NCI-H82 treated with DMSO at 0.1 percent for 48 hours (cell line): ENCODE measurements around the gene LRRC74B.

Source experiments
- DNase-seq: peaks from one replicate; lab custom pipeline; 2025; ENCODE audit not compliant: unreplicated experiment; lab: John Stamatoyannopoulos, UW

The LRRC74B gene

DNA sequence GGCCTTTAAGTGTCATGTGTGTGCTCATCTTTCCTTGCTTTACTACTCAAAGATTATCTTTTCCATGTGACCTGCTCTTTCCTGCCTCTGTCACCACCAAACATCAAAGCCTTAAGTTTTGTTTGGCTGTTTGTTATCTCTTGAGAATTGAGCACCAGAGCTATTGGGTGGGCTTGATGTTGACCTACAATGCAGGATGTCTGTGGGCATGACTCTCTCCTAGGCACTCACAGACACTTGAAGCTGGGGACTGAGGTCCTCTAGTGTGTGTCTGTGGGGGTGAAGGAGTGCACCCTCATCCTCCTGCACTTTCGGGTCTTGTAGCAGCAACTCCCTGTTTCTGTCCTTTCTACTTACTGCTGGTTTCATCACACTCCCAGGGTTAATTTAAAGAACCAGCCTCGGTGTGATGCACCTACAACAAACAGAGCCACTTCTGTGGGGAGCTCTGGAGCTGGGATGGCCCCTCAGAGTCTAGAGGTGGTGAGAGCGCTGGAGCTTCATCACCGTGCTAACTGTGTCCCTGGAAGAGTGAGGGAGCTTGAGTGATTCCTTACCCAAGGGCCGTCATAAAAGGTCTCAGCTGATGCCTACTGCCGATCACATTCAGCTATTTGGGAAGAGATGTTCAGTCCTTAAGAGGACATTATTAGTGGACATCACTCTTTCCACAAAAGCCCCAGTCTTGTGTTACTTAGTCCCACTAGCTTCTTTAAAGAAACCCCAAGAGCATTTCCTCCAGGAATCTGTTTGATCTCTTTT is 56.3 kb downstream of the LRRC74B start:
- DNase-seq: no peak

DNA sequence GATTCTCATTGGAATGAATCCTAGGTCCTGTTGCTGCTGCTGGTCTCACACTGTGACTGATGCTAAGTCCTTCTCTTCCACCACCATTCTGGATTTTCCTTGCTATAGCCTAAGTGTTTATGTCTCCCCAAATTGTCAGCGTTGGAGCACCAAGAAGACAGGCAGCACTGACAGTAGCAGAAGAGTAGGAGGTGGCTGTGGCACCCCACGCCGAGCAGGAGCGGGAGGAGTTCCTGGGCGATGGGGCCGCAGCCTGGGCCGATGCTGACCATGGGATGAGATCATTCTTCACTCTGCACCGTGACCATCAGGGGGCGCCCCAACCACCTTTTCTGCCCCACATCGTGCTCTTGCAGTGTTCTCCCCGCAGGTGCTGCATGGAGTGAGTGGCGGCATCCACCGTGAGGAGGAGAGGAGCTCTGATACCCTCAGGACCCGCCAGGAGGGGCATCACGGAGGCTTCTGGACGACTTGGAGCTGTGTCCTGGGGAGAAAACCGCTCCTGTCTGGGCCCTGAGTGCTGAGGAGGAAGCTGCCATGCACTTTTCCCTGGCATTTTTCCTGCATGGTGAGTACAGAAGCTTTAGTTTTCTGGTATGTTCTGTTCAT is 57.0 kb downstream of the LRRC74B start:
- DNase-seq: peak; percentile 26

- DNase-seq: no peak
Observed at GRCh38 chr22:21103633-21104032, 57.9 kb downstream of the LRRC74B start.

- no peak for DNase-seq
Observed at GRCh38 chr22:21104126-21104691, 58.5 kb downstream of the LRRC74B start.

DNA sequence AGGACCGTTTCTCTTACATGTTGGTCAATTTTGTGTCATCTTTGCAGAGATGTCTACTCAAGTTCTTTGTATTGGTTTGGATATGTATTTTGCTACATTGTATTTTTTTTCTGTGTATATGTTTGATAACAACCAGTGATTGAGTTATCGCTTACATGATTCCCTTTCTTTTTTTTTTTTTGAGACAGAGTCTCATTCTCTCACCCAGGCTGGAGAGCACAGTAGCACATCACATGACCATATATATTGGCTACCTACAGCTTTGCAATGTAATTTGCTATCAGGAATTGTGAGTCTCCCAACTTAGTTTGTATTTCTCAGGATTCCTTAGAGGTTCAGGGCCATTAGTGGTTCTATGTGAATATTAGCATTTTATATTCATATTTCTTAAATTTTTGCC is 59.5 kb downstream of the LRRC74B start:
- no peak for DNase-seq

DNA sequence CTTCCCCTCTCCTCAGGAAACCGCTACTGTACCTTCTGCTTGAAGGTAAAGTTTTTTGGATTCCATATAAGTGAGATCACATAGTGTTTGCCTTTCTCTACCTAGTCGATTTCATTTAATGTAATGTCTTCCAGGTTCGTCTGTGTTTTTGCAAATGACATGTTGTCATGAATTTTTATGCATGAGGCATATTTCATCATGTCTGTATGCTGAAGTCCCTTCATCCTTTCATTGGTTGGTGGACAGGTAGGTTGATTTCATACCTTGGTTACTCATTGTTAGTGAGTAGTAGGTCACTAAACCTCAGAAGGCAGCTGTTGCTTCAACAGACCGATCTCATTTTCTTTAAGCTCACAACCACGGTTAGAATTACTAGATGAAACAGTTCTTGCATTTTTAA is 60.3 kb downstream of the LRRC74B start:
- no peak for DNase-seq

DNA sequence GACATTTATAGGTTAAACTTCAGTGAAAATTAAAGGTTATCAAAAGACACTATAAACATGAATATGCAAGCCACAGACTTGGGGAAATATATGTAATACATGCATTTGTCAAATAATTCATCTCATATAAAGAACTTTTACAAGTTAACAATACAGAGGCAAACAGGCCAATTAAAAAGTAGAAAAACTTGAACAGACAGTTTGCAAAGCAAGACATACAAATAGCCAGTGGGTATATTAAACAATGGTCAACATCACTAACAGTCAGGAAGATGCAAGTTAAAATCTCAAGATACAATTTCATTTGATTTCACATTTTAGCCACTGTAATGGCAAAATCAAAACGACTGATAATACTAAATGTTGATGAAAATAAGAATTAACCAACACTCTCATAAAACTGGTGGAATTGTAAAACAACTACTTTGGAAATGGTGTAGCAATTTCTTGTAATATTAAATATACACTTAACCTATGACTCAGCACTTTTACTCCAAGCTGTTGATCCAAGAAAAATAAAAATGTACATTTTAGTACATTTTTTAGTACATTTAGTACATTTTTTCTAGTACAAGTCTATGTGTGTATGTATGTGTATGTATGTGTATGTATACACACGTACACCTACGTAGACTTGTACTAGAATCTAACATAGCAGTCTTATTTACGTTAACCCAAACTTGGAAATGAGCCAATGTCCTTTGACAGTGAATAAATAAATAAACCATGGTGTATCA is 62.8 kb downstream of the LRRC74B start:
- DNase-seq: no peak
